NCI-H2227 treated with DMSO at 0.1 percent for 48 hours (cell line): ENCODE measurements around the gene RBM12.
"Not testable (repeated sequence)": the region's sequence is repeated elsewhere in the genome, so short reads cannot be mapped to it uniquely, and the experiment has no call there.

Experiments
- DNase-seq: peaks from one replicate; lab custom pipeline; 2025; lab: John Stamatoyannopoulos, UW

RBM12 gene, protein sequence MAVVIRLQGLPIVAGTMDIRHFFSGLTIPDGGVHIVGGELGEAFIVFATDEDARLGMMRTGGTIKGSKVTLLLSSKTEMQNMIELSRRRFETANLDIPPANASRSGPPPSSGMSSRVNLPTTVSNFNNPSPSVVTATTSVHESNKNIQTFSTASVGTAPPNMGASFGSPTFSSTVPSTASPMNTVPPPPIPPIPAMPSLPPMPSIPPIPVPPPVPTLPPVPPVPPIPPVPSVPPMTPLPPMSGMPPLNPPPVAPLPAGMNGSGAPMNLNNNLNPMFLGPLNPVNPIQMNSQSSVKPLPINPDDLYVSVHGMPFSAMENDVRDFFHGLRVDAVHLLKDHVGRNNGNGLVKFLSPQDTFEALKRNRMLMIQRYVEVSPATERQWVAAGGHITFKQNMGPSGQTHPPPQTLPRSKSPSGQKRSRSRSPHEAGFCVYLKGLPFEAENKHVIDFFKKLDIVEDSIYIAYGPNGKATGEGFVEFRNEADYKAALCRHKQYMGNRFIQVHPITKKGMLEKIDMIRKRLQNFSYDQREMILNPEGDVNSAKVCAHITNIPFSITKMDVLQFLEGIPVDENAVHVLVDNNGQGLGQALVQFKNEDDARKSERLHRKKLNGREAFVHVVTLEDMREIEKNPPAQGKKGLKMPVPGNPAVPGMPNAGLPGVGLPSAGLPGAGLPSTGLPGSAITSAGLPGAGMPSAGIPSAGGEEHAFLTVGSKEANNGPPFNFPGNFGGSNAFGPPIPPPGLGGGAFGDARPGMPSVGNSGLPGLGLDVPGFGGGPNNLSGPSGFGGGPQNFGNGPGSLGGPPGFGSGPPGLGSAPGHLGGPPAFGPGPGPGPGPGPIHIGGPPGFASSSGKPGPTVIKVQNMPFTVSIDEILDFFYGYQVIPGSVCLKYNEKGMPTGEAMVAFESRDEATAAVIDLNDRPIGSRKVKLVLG

GRCh38 chr20:35664466-35665206 lies at the start of gene RBM12, which contains the start of gene CPNE1:
Gene RBM12, minus strand, starts transcription at chr20:35664900. Its CDS starts 9,578 bp downstream, at chr20:35655322.
Gene CPNE1, minus strand, starts transcription at chr20:35664900. Its CDS starts 31,977 bp downstream, at chr20:35632923.
- DNase-seq: peak; percentile 96

- DNase-seq: no peak
These were observed 49.4 kb upstream of the RBM12 start for GRCh38 chr20:35714127-35714526.

DNA sequence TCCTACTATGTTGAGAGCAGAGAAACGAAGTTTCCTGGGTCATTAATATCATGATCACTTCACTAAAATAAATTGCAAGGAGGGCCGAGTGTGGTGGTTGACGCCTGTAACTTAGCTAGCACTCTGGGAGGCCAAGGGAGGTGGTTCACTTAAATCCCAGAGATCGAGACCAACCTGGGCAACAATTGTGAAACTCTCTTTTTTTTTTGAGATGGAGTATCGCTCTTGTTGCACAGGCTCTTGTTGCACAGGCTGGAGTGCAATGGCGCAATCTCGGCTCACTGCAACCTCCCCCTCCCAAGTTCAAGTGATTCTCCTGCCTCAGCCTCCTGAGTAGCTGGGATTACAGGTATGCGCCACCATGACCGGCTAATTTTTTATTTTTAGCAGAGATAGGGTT lies 48.4 kb upstream of the RBM12 start:
- not testable (repeated sequence) for DNase-seq

- no peak for DNase-seq
These were observed 47.0 kb upstream of the RBM12 start for GRCh38 chr20:35711588-35712209.

DNA sequence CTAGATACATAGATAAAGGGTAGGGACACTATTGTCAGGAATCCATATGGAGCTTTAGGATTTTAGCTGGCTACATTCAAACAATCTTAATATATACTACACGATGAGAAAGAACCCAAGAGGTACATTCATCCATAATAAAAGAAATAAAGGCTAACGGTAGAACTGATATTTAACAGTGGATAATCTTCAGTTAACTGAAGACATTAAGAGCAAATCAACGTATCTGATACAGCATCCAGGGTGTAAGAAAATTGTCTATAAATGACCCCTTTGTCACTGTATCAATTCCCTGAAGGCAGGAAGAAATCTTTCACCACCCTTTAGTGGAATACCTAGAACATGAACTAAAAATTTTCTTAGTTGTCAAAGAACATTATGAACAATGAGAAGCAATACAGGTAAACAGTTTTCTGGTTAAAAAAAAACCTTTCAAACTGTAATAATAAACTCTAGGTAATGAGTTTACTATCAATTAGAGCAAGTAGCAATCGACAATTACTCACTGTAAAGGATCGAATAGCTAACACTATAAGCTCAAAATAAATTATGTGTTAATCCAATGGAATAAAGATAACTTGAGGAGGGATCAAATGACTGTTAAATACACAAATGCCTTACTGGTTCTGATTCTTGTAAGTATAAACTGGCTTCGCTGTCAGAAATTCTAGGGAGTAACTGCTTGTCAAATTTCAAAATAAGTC lies 46.3 kb upstream of the RBM12 start:
- DNase-seq: no peak

DNA sequence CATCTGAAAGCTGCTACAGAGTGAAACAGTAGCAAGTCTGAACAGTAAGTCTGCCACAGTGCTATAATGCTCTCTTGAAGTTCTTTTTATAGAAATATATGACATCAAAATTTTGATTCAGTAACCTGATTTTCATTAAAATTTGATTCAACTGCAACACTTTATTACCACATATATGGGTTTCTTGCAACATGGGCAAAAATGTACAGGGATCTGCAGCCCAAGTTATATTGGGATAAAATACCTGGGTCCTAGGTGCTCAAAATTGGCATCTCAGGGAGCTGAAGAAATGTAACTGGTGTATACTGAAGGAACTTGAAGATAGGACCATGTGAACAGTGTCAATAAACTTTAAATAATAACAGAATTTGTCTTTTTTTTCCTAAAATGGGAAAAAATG lies 45.3 kb upstream of the RBM12 start:
- no peak for DNase-seq

DNA sequence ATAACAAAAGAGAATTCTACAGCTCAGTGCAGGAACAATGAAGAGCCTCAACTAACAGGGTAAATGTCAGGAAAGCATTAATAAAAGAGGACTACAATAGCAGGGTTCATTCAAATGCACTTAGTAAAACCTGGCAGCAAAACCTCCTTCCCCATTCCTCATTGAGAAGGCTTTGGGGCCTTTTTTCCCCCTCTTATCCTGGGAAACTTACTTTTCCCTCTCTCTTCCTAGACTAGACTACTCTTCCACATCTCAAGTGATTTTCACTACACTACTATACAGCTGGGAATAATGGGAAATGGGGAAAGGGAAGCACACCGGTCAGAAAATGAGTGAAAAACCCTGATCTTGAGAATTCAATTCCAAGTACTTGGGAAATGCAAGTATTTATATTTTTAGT lies 44.6 kb upstream of the RBM12 start:
- DNase-seq: no peak

GRCh38 chr20:35708502-35708901 lies 43.8 kb upstream of the RBM12 start:
- DNase-seq: no peak

DNA sequence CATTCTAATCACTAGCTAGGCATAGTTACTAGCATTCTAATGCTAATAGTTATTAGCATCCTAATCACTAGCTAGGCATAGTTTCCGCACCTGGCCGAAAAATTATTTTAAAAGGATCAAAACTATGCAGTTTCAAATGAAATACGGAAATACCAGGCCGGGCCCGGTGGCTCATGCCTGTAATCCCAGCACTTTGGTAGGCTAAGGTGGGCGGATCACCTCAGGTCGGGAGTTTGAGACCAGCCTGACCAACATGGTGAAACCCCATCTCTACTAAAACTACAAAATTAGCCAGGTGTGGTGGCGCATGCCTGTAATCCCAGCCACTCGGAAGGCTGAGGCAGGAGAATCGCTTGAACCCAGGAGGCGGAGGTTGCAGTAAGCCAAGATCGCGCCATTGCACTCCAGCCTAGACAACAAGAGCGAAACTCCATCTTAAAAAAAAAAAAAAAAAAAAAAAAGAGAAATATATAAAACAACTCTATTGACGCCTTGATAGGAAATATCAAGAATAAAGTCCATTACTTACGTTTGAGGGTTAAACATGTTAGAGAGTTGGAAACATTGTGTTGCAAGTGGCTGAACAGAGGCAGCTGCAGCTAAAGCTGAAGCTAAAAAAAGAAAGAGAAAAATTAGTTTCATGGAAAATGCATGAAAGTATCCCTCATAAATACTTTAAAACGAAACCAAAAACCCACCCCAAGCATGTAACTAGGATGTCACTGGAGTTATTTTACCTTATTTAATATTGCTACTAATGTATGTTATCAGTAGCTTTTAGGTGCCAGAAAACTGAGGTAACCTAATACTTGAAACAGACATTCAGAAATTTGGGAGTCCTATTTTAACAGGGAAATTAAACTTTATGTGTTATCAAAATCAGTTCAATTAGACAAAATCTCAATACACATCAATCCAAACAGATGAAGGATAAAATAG lies 42.2 kb upstream of the RBM12 start:
- DNase-seq: not testable (repeated sequence)

GRCh38 chr20:35705894-35706293 lies 41.2 kb upstream of the RBM12 start:
- DNase-seq: not testable (repeated sequence)

GRCh38 chr20:35704514-35705261 lies 40.0 kb upstream of the RBM12 start:
- no peak for DNase-seq

- DNase-seq: no peak
These were observed 38.4 kb upstream of the RBM12 start for GRCh38 chr20:35702824-35703695.

DNA sequence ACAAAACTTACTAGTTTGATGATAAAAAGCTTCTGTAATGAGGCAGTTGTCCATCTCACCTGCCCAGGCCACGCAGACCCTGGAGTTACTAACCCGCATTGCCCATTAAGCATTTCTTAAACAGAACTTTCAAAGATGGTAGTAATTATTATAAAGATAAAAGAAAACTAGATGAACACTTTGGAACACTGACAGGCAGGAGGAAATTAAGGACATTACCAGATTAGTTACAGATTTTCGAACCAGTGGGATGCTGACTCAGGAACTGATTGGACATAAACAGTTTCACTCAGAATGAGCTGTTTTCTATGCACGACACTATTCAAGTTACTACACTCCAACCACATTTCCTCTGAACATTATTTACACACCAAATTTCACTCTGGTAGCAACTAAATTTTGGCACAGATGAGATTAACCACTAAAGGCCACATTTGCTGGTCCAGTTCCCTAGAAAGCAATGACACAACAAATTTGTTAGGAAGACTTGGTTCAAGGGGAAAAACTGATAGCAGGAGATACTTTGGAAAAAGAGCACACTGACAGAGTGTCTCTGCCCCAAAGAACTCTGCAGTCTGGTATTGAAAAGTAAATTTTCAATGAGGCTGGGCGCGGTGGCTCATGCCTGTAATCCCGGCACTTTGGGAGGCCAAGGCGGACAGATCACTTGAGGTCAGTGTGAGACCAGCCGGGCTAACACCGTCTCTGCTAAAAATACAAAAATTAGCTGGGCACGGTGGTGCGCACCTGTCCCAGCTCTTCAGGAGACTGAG lies 37.5 kb upstream of the RBM12 start:
- no peak for DNase-seq

DNA sequence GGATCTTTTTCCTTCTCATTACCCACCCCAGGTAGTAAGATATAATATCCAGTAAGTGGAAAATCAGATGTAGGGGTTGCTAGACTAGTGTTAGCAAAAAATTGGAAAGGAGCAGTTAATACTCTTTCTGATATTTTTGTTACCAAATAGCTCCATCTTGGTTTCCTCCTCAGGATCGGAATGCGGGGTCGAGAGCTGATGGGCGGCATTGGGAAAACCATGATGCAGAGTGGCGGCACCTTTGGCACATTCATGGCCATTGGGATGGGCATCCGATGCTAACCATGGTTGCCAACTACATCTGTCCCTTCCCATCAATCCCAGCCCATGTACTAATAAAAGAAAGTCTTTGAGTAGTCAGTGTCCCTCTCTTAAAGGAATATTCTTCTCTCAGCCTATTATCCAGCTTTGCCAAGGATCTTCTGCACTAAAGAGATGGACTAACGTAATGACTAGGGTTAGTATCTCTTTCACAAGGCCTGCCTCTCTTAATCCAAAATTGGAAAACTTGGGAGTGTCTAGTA lies 36.0 kb upstream of the RBM12 start:
- no peak for DNase-seq

- DNase-seq: no peak
These were observed 35.4 kb upstream of the RBM12 start for GRCh38 chr20:35699957-35700624.
